Measurements from ENCODE around the gene IMPDH1. TPM values are rescaled to one million over a fixed set of nuclear protein-coding genes. Genes with fewer than 3 reads are reported as not detected.

IMPDH1 gene
- total RNA-seq, 2 experiments from 2014 or later = 26.5 to 27.0 TPM

GRCh38 chr7:128446306-128446705 is 36.5 kb upstream of the IMPDH1 start:
- Mint-ChIP-seq H3K9me3 (no peaks in the 10 kb centered on the region), H3K4me1 (ENCODE audit: low read depth) (no peaks in the 10 kb centered on the region), H3K27me3 (no peaks in the 10 kb centered on the region), H3K27ac (no peak overlapping the region), H3K4me3 (no peak overlapping the region), H3K36me3 (ENCODE audit: low read depth) (no peaks in the 10 kb centered on the region)
- TF ChIP-seq, protein P1, sequence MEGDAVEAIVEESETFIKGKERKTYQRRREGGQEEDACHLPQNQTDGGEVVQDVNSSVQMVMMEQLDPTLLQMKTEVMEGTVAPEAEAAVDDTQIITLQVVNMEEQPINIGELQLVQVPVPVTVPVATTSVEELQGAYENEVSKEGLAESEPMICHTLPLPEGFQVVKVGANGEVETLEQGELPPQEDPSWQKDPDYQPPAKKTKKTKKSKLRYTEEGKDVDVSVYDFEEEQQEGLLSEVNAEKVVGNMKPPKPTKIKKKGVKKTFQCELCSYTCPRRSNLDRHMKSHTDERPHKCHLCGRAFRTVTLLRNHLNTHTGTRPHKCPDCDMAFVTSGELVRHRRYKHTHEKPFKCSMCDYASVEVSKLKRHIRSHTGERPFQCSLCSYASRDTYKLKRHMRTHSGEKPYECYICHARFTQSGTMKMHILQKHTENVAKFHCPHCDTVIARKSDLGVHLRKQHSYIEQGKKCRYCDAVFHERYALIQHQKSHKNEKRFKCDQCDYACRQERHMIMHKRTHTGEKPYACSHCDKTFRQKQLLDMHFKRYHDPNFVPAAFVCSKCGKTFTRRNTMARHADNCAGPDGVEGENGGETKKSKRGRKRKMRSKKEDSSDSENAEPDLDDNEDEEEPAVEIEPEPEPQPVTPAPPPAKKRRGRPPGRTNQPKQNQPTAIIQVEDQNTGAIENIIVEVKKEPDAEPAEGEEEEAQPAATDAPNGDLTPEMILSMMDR (IDR thresholded peaks at IDR 0.05) = no peak
- ChIA-PET POLR2A (no interaction called here), CTCF (no interaction called here)
- Histone ChIP-seq H3K4me3 (ENCODE audit: low read length) (no peak overlapping the region), H3K9me3 (ENCODE audit: control insufficient read depth in 1 of 2, insufficient read depth in 1 of 2, low read length in 2 of 2) (no peaks in the 10 kb centered on the region), H3K36me3 (ENCODE audit: insufficient read depth, low read length) (no peaks in the 10 kb centered on the region), H3K27me3 (ENCODE audit: control insufficient read depth in 1 of 2, insufficient read depth in 2 of 2, low read length in 2 of 2) (no peaks in the 10 kb centered on the region), H3K27ac (ENCODE audit: low read depth in 1 of 2, low read length in 2 of 2) (no peak overlapping the region), H3K4me1 (ENCODE audit: insufficient read depth, low read length) (peaks cover 9% of the 10 kb centered on the region)
- ATAC-seq (ENCODE audit: poor library complexity) (no peak), DNase-seq (no peak)
- intact Hi-C loops (cut with DNase I, micrococcal nuclease) = no loop called here

GRCh38 chr7:128443831-128444600 is 34.2 kb upstream of the IMPDH1 start:
- Mint-ChIP-seq H3K4me1 (ENCODE audit: low read depth) (no peaks in the 10 kb centered on the region), H3K27me3 (no peaks in the 10 kb centered on the region), H3K4me3 (no peak overlapping the region), H3K27ac (no peak overlapping the region), H3K9me3 (no peaks in the 10 kb centered on the region), H3K36me3 (ENCODE audit: low read depth) (no peaks in the 10 kb centered on the region)
- Histone ChIP-seq H3K9me3 (ENCODE audit: control insufficient read depth in 1 of 2, insufficient read depth in 1 of 2, low read length in 2 of 2) (no peaks in the 10 kb centered on the region), H3K36me3 (ENCODE audit: insufficient read depth, low read length) (no peaks in the 10 kb centered on the region), H3K4me3 (ENCODE audit: low read length) (no peak overlapping the region), H3K27me3 (ENCODE audit: control insufficient read depth in 1 of 2, insufficient read depth in 2 of 2, low read length in 2 of 2) (no peaks in the 10 kb centered on the region), H3K27ac (ENCODE audit: low read depth in 1 of 2, low read length in 2 of 2) (no peak overlapping the region), H3K4me1 (ENCODE audit: insufficient read depth, low read length) (peaks cover 9% of the 10 kb centered on the region)
- DNase-seq = no peak
- intact Hi-C loops (cut with DNase I, micrococcal nuclease) = no loop called here
- ChIA-PET POLR2A (interaction anchor here (0.9 kb wide), 1 partner anchor 17 kb away, joined by 3 read pairs; no protein-coding TSS in a partner anchor), CTCF (interaction anchor here (0.8 to 1.9 kb wide), 2 partner anchors 10 to 17 kb away, joined by 3 to 5 read pairs; no protein-coding TSS in a partner anchor)
- TF ChIP-seq, protein P1 (IDR thresholded peaks at IDR 0.05) = no peak
- ATAC-seq (ENCODE audit: poor library complexity) = no peak

DNA sequence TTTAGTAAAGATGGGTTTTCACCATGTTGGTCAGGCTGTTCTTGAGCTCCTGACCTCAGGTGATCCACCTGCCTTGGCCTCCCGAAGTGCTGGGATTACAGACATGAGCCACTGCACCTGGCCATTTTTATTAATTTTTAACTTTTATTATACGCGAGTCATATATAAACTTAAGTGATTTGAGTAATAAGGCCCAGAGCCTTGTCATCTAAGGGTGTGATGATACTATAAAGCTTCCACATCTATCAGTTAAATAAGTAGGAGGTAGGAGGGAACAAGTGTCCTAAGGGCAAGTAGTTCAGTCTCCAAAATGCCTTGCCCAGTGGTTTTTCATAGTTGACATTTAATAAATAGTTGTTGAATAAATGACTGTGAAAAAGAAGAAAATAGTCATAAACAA is 32.6 kb upstream of the IMPDH1 start:
- no peaks in the 10 kb centered on the region for H3K36me3 Mint-ChIP-seq (ENCODE audit: low read depth)
- H3K9me3 Mint-ChIP-seq = no peaks in the 10 kb centered on the region
- ChIA-PET POLR2A (no interaction called here), CTCF (interaction anchor here (0.6 kb wide), 1 partner anchor 13 kb away, joined by 4 read pairs; no protein-coding TSS in a partner anchor)
- Histone ChIP-seq H3K27me3 (ENCODE audit: control insufficient read depth in 1 of 2, insufficient read depth in 2 of 2, low read length in 2 of 2) (no peaks in the 10 kb centered on the region), H3K4me1 (ENCODE audit: insufficient read depth, low read length) (peaks cover 9% of the 10 kb centered on the region), H3K36me3 (ENCODE audit: insufficient read depth, low read length) (no peaks in the 10 kb centered on the region), H3K4me3 (ENCODE audit: low read length) (no peak overlapping the region), H3K9me3 (ENCODE audit: control insufficient read depth in 1 of 2, insufficient read depth in 1 of 2, low read length in 2 of 2) (no peaks in the 10 kb centered on the region), H3K27ac (ENCODE audit: low read depth in 1 of 2, low read length in 2 of 2) (no peak overlapping the region)
- ATAC-seq (ENCODE audit: poor library complexity) (no peak), DNase-seq (no peak)
- H3K4me3 Mint-ChIP-seq = no peak overlapping the region
- no peaks in the 10 kb centered on the region for H3K27me3 Mint-ChIP-seq
- H3K27ac Mint-ChIP-seq = no peak overlapping the region
- intact Hi-C loops (cut with DNase I, micrococcal nuclease) = no loop called here
- TF ChIP-seq, protein P1 (IDR thresholded peaks at IDR 0.05) = no peak
- no peaks in the 10 kb centered on the region for H3K4me1 Mint-ChIP-seq (ENCODE audit: low read depth)
